NAMALWA (cell line): Measurements from ENCODE around the gene SLC25A14.
"Not testable (repeated sequence)": the region's sequence is repeated elsewhere in the genome, so short reads cannot be mapped to it uniquely, and the experiment has no call there.

ENCODE experiments used
- DNase-seq: peaks from one replicate; pipeline ENCODE4 v3.0.0-alpha.2; 2015; ENCODE audit warnings: low spot score

SLC25A14 gene, protein sequence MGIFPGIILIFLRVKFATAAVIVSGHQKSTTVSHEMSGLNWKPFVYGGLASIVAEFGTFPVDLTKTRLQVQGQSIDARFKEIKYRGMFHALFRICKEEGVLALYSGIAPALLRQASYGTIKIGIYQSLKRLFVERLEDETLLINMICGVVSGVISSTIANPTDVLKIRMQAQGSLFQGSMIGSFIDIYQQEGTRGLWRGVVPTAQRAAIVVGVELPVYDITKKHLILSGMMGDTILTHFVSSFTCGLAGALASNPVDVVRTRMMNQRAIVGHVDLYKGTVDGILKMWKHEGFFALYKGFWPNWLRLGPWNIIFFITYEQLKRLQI

DNA sequence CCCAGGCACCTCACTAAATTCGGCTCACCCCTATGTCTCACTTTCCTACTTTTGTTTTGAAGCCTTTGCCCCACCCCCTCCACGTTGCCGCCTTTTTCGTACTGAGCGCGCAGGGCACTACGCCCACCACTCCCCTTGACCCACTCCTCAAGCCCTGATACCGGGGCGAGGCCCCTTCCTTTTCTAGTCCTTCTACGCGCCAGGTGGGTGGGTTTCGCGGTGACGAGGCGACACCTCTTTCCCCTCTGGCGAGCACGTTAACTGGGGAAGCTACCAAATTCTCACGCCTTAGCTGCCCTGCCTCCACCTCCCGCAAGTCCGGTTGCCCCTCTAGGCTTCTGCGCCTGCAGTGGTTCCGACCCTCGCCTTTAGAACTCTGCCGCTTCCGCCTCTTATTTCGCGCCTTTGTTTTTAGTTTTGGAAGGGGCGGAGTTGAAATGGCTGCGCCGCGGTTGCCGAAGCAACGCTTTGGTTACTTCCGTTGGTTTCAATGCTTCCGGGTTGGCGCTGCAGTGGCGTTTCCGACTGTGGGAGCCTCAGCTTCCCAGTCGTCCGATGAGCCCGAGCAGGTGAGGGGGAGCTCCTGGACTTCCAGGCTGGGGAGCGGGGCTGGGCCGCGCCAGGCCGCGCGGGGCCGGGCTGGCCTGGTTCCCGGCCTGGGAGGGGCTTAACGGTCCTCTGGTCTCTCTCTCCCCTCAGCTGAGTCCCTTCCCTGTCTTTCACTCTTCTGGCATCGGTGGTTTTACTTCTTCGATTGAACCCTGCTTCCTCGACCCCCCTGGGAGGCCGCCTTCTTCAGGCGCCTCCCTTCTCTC, at the start of gene SLC25A14:
TSS of gene SLC25A14 (plus strand) at position 512 of the 815 bp plus-strand sequence. CDS start 360 bp downstream, outside the sequence.
- DNase-seq: peak; percentile 82

GRCh38 chrX:130295519-130296296, 44.0 kb upstream of the SLC25A14 start:
- DNase-seq: no peak

DNA sequence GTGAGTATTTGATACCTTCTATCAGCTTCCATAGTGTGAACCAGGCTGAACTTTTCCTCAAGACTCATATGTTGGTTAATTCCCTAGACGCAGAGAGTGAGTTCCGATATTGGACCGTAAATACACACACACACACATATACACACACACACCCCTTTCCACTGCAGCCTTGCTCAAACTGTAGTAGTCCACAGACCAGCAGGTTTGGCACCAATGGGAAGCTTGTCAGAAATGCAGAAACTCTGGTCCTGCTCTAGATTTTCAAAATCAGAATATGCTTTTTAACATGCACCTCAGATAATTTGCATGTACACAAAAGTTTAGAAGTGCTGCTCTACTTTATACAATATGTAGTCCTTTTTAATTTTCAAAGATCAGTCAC, 43.4 kb upstream of the SLC25A14 start:
- DNase-seq: no peak

GRCh38 chrX:130296743-130297142, 43.0 kb upstream of the SLC25A14 start:
- DNase-seq: no peak

GRCh38 chrX:130299279-130300009, 40.3 kb upstream of the SLC25A14 start:
- no peak for DNase-seq

DNA sequence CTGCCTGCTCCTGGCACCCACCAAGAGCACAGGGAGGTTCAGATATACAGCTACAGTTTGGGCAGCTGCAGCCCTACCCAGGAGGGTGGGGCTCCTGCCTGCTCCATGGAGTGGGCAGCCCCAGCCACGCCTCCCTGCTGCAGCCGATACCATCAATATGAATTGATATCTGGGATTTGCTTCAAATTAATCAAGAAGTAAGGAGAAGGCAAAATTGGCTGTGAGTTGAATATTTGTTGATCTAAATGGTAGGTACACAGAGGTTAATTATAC, 39.8 kb upstream of the SLC25A14 start:
- no peak for DNase-seq

DNA sequence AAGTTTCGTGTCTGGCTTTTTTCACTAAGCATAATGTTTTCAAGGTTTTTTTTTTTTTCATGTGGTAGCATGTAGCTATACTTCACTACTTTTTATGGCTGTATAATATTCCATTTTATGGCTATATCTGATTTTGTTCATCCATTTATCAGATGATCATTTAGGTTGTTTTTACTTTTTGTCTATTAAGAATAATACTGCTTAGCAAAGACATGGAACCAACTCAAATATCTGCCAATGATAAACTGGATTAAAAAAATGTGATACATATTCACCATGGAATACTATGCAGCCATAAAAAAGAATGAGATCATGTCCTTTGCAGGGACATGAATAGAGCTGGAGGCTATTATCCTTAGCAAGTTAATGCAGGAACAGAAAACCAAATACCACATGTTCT, 38.3 kb upstream of the SLC25A14 start:
- no peak for DNase-seq

DNA sequence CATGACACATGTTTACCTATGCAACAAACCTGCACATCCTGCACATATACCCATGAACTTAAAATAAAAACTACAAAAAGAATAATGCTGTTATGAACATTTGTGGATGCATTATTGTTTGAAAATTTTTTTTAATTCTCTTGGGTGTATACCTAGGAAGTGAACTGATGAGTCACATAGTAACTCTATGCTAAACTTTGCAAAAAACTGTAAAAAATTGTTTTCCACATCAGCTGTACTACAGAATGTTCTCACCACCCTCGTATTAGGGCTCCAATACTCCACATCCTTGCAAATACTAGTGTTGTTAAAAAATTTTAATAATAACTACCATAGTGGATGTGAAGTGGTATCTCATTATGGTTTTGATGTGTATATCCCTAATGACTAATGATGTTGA, 37.7 kb upstream of the SLC25A14 start:
- no peak for DNase-seq

DNA sequence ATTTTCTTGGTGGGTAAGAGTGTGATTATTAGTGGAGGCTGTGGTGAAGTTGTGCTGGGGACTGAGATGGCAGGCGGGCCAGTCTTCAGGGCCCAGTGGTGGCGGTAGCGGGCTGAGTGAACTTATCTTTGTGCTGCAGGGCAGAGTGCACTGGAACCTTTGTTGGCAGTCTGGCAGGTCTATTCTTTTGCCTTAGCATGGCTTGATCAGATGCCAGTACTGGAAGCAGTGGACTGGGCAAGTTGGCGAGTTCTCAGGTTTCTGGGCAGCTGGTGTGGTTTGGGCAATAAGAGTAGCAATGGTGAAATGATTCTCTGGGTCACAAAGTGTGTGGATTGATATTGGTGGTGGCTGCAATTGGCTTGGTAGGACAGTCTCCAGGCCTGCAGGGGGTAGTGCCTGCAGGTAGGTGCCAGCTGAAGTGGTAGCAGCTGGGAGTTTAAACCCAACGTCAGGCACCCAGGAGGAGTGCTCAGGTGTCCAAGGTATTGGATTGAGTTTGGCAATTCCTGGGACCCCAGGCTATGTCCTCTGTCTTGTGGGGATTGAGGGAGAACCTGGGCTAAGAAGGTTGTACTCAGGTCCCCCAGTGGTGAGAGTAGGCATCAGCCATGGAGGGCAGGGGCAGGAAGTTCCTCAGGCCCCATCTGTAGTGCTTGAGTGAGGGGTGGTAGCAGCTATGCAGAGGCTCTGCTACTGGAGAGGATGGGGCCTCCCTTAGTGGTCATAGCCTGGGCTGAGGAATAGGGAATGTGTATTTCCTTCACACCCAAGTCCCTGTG, 34.9 kb upstream of the SLC25A14 start:
- DNase-seq: no peak

- not testable (repeated sequence) for DNase-seq
Measured at GRCh38 chrX:130319886-130320285, 19.8 kb upstream of the SLC25A14 start.

DNA sequence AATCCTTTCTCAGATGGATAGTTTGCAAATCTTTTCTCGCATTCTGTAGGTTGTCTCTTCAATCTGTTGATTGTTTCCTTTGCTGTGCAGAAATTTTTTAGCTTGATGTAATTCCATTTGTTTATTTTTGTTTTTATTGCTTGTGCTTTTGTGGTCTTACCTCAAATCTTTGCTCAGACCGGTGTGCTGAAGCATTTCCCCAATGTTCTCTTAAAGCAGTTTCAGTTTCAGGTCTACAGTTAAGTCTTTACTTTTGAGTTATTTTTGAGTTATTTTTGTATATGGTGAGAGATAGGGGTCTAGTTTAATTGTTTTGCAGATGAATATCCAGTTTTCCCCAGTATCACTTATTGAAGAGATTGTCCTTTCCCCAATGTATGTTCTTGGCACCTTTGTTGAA, 18.2 kb upstream of the SLC25A14 start:
- no peak for DNase-seq

- DNase-seq: no peak
Measured at GRCh38 chrX:130330146-130330545, 9.6 kb upstream of the SLC25A14 start.

GRCh38 chrX:130330706-130331105, 9.0 kb upstream of the SLC25A14 start:
- DNase-seq: peak; percentile 57

DNA sequence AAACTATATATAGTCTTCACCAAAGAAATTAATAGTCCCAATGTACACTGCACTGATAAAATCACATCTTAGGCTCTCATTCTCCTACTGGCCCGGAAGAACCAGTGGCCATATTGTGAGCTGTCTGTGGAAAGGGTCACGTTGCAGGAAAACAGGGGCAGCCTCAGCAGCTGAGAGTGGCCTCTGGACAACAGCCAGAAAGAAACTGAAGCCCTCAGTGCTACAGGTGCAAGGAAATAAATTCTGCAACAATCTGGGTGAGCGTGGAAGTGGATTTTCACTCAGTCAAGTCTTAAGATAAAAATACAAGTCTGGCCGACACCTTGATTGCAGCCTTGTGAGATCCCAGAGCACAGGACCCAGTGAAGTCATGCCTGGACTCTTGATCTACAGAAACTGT, 3.2 kb upstream of the SLC25A14 start:
- no peak for DNase-seq

DNA sequence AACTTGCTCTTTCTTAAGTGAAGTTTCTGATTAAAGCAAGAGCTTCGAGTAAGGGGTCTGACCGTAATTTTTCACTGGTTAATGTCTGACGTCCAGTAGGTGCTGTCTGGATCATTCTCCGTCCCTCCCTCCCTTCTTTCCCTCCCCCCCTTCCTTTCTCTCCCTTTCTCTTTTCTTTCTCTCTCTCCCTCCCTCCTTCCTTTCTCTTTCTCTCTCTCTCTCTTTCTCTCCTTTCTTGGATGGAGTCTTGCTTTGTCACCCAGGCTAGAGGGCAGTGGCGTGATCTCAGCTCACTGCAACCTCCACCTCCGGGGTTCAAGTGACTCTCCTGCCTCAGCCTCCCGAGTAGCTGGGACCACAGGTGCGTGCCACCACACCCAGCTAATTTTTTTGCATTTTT, 850 bp upstream of the SLC25A14 start:
- DNase-seq: not testable (repeated sequence)

- peak; percentile 11 for DNase-seq
Measured at GRCh38 chrX:130340271-130340670, 552 bp downstream of the SLC25A14 start.

GRCh38 chrX:130343411-130343810, 3.7 kb downstream of the SLC25A14 start:
- DNase-seq: no peak

- no peak for DNase-seq
Measured at GRCh38 chrX:130347321-130347720, 7.6 kb downstream of the SLC25A14 start.

DNA sequence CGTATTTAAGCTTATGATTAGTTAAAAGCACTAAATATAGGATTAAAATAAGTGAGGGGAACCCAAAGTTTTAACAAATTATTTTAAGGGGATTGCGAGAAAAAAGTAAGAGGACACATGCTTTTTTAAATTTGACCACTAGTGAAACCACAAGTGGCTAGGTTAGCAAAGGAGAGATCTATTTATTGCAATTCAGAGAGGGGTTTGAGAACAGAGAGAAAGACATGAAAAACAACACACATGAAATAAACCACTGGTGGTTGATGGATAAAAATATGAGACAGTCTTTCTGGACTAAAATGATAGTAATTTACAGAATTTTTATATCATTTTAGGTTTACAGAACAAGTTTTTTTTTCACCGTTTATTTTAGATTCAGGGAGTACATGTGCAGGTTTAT, 11.8 kb downstream of the SLC25A14 start:
- DNase-seq: no peak

DNA sequence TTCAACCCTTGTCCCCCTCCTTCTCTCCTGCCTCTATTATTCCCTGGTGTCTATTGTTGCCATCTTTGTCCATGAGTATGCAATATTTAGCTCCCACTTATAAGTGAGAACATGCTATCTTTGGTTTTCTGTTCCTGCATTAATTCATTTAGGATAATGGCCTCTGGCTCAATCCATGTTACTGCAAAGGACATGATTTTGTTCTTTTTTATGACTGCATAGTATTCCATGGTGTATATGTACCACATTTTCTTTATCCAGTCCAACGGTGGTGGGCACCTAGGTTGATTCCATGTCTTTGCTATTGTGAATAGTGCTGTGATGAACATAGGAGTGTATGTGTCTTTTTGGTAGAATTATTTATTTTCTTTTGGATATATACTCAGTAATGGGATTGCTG, 12.3 kb downstream of the SLC25A14 start:
- DNase-seq: not testable (repeated sequence)

DNA sequence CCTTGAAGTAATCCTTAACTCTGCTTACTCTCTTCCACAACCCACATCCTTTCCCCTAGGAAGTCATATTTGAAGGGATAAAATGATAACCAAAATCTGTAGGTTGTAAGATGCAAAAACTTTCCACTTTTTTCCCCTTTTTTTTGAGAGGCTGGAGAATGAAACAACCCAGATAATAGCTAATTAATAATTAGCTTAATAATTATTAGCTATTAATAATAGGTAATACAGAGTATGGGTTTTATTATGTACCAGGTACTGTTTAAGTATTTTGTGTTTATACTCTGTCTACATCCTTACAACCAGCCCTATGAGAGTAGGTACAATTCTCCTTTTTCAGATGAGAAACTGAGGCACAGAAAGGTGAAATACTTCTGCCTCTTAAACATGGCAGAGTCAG, 36.4 kb downstream of the SLC25A14 start:
- DNase-seq: no peak
